AG04449 (cell line): ENCODE results near the gene ACTL6A.
"Not testable (repeated sequence)": the region's sequence is repeated elsewhere in the genome, so short reads cannot be mapped to it uniquely, and the experiment has no call there.

Experiments used
- CTCF ChIA-PET: fragments of 350-600 bp; formaldehyde crosslinking; extraction: SDS; loops from one replicate; lab custom pipeline; 2021; ENCODE audit warnings: antibody characterized with exemption; lab: Yijun Ruan, JAX
- POLR2A ChIA-PET: fragments of 400-600, 350-600 bp; formaldehyde crosslinking; extraction: SDS; loops from one replicate; lab custom pipeline; 2020; ENCODE audit warnings: antibody characterized with exemption, inconsistent platforms; lab: Yijun Ruan, JAX
- DNase-seq: peaks from one replicate; pipeline ENCODE4 v3.0.0-alpha.2; 2010; ENCODE audit warnings: low read depth, low spot score
- H3K4me3 ChIP-seq: 2 replicates; pipeline ENCODE4 v1.5.1; 2011; ENCODE audit warnings: low read depth, mild to moderate bottlenecking, control low read depth, low read length
- TF ChIP-seq, protein P1 (sequence below): IDR thresholded peaks from one replicate; pipeline ENCODE4 v1.5.1; 2011; ENCODE audit warnings: mild to moderate bottlenecking, moderate library complexity, low read length, control low read depth, inconsistent platforms; ENCODE audit not compliant: insufficient read depth; ENCODE audit errors: missing control alignments

The ACTL6A gene

DNA sequence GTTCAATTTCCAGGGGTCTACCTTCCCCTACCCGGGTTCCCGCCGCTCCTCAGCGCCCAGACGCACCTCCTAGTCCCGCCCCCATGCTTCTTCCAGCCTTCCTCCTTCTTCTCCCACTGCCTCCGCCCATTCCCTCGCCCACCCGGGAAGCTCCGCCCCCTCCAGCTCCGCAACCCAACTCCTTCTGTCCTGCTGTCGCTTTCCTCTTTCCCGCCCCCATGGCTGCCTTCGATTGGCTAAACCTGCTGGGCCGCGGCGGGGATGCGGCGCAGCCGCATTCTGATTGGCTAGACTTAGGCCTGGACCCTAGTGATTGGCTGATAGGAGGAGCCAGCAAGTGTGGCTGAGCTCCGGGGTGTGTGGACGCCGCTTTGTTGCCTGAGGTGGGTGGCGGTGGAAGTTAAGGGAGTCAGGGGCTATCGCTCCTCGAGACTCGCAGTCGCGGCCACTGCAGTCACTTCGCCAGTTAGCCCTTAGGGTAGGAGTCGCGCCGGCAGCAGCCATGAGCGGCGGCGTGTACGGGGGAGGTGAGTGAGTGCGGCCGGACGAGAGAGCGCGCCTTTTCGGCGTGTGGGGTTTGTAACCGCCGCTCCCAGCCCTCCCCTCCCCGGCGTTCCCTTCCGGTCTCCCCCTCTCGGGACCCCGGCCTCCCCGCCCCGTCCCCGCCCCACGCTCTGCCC lies at the start of gene ACTL6A:
ACTL6A (plus strand) TSS at position 336 of the 680 bp plus-strand sequence; CDS start at position 503, 167 bp downstream.
- TF ChIP-seq, protein P1, sequence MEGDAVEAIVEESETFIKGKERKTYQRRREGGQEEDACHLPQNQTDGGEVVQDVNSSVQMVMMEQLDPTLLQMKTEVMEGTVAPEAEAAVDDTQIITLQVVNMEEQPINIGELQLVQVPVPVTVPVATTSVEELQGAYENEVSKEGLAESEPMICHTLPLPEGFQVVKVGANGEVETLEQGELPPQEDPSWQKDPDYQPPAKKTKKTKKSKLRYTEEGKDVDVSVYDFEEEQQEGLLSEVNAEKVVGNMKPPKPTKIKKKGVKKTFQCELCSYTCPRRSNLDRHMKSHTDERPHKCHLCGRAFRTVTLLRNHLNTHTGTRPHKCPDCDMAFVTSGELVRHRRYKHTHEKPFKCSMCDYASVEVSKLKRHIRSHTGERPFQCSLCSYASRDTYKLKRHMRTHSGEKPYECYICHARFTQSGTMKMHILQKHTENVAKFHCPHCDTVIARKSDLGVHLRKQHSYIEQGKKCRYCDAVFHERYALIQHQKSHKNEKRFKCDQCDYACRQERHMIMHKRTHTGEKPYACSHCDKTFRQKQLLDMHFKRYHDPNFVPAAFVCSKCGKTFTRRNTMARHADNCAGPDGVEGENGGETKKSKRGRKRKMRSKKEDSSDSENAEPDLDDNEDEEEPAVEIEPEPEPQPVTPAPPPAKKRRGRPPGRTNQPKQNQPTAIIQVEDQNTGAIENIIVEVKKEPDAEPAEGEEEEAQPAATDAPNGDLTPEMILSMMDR = no peak
- DNase-seq = peak; percentile 94
- ChIA-PET CTCF (interaction anchor here (0.8 to 2.3 kb wide), 9 partner anchors 16 to 241 kb away, joined by 3 to 16 read pairs (median 5); no protein-coding TSS in a partner anchor), POLR2A (interaction anchor here (1.0 to 1.2 kb wide), 3 partner anchors 9 to 239 kb away, joined by 3 to 7 read pairs (median 6); partner anchors contain the start of genes GNB4 and ZNF639)
- peak within 1 kb of the TSS; percentile 98 for H3K4me3 ChIP-seq

DNA sequence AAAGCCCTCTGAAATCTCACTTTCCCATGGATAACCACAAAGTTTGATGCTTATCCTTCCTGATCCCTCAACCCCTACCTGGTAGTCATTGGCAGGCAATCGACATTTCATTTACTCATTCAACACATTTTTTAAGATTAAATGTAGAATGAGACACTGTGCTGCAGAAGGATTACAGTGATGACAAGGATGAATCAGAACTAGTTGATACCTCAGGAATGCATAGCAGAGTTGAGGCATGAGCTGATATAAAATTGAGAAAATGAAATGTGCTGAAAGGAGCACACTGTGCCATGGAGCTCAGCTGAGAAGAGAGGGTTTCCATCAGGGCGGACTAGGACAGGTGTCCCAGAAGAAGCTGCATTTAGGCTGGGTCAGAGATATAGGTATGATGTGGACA lies 48.9 kb upstream of the ACTL6A start:
- H3K4me3 ChIP-seq = no peak overlapping the region
- no peak for DNase-seq
- TF ChIP-seq, protein P1 = no peak
- CTCF ChIA-PET = no interaction called here
- POLR2A ChIA-PET = interaction anchor here (0.6 kb wide), 1 partner anchor 20 kb away, joined by 3 read pairs; no protein-coding TSS in a partner anchor

DNA sequence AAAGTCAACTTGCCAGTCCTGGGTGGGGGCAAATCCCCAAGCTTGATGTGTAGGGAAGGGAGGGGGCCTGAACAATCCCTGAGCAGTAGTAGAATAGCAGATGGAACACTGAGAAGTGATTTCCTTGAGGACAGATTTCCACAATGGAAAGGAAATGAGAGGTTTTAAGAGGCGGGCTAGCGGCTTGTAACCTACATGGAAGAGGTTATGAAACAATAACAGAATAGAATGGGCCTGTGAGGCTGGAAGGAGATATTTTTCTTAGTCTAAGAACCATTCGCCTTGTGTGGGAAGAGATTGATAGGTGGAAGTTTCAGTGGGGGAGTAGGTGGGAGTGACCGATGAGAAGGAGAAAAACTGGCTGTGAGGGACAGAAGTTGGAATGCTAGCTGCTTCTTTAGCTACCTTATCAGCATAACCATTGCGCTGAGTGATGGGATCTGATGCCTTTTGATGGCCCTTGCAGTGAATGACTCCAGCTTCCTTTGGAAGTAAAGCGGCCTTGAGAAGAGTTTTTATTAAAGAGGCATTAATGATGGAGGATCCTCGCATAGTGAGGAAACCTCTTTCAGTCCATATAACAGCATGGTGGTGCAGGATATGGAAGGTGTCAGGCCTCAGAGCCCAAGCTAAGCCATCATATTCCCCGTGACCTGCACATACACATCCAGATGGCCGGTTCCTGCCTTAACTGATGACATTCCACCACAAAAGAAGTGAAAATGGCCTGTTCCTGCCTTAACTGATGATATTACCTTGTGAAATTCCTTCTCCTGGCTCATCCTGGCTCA lies 46.1 kb upstream of the ACTL6A start:
- CTCF ChIA-PET, POLR2A ChIA-PET, DNase-seq, H3K4me3 ChIP-seq: not testable (repeated sequence)

DNA sequence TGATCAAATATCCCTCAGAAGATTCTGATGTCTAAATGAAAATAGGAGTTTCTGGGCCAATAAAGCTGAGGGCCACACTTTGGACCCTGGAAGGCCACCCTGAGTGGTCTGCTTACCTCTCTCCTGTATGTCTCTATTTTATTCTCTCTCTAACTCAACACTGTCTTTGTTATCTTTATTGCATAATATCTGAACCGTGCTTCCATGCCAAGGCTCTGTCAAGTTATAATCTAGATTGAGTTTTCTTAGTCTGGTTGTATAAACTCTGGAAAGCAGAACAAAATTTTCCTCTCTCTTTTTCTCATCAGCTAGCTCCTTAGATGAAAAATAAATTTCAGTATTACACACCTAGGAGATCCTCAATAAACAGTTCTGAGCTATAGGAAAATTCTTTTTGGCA lies 36.2 kb upstream of the ACTL6A start:
- POLR2A ChIA-PET = no interaction called here
- no peak for DNase-seq
- TF ChIP-seq, protein P1 = no peak
- no peak overlapping the region for H3K4me3 ChIP-seq
- CTCF ChIA-PET = interaction anchor here (1.5 kb wide), 1 partner anchor 9 kb away, joined by 3 read pairs; no protein-coding TSS in a partner anchor

DNA sequence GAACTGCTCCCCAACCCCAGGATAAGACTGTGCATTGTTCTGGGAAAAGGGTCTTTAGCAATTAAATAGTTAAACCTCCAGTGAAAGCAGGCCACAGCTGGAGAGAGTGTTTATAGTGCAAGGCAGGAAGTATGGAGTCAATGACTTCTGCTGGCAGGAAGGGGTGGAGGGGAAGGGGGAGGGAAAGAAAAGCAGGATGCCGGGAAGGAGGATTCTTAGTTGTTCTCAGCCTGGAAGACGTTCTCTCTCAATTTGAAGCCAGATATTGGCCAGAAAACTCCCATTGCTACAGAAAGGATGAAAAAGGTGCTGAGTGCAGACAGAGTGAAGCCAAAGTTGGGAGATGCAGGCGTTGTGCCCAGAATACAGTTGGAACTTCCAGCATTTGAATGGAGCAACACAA lies 35.7 kb upstream of the ACTL6A start:
- DNase-seq = no peak

DNA sequence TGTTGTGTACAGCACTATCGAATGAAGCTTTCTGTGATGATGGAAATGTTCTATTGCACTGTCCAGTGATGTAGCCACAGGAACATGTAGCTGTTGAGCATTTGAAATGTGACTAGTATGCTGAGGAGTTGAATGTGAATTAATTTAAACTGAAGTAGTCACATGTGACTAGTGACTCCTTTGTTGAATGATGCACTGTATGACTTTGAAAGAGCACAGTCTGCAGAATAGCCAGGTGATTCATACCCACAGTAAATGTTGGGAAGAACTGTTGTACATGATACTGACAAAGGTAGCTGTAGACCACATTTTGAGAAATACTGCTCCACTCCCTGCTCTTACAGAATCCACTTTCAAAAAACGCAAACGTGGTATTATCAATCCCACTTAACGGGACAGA lies 34.0 kb upstream of the ACTL6A start:
- TF ChIP-seq, protein P1 = no peak
- ChIA-PET CTCF (no interaction called here), POLR2A (no interaction called here)
- no peak overlapping the region for H3K4me3 ChIP-seq
- no peak for DNase-seq

More for the DNA sequence above, 35.7 kb upstream of the ACTL6A start:
- TF ChIP-seq, protein P1 = no peak
- ChIA-PET POLR2A (no interaction called here), CTCF (interaction anchor here (1.5 kb wide), 1 partner anchor 8 kb away, joined by 3 read pairs; no protein-coding TSS in a partner anchor)
- H3K4me3 ChIP-seq = peak overlapping the region; percentile 9; the same call in 1 of the 2 replicates
